G401 (cell line): ENCODE results near the gene DHDH. TPM values are rescaled to one million over a fixed set of nuclear protein-coding genes. Genes with fewer than 3 reads are reported as not detected.

ENCODE experiments used
- DNase-seq: peaks from one replicate; pipeline ENCODE4 v3.0.0-alpha.2; 2015; ENCODE audit warnings: low spot score
- in situ Hi-C: cut with HindIII; loops from 2 replicates; pipeline ENCODE4 v1.10.0; 2016; ENCODE audit warnings: low sequenced_read_pairs, mixed read lengths
- total RNA-seq: library from RNA; depleted of rRNA; stranded (reverse); fragments of >200 nt; shearing (Covaris generic); gene quantifications from 2 replicates; pipeline ENCODE4 v1.2.3, GENCODE V29; 2014

The DHDH gene
- total RNA-seq, 1 experiment from 2014 or later: 4.2 TPM

- in situ Hi-C loops: no loop called here
- DNase-seq: no peak
These were observed 9.6 kb downstream of the DHDH start for GRCh38 chr19:48943081-48943480.

- in situ Hi-C loops: no loop called here
- no peak for DNase-seq
These were observed 11.9 kb downstream of the DHDH start for GRCh38 chr19:48945415-48945814.

GRCh38 chr19:48945817-48946216 is 12.3 kb downstream of the DHDH start:
- in situ Hi-C loops: no loop called here
- no peak for DNase-seq

- no peak for DNase-seq
- in situ Hi-C loops: no loop called here
These were observed 13.2 kb downstream of the DHDH start for GRCh38 chr19:48946463-48947257.

- in situ Hi-C loops: no loop called here
- DNase-seq: no peak
These were observed 13.7 kb downstream of the DHDH start for GRCh38 chr19:48947258-48947542.

GRCh38 chr19:48950159-48950558 is 16.7 kb downstream of the DHDH start:
- in situ Hi-C loops: no loop called here
- DNase-seq: no peak

GRCh38 chr19:48950830-48951519 is 17.5 kb downstream of the DHDH start:
- in situ Hi-C loops: no loop called here
- DNase-seq: no peak

GRCh38 chr19:48953141-48953540 is 19.6 kb downstream of the DHDH start:
- in situ Hi-C loops: no loop called here
- no peak for DNase-seq

- no peak for DNase-seq
- in situ Hi-C loops: no loop called here
These were observed 20.6 kb downstream of the DHDH start for GRCh38 chr19:48953990-48954594.

- in situ Hi-C loops: no loop called here
- DNase-seq: peak; percentile 97
These were observed 21.3 kb downstream of the DHDH start, which contains the start of gene BAX for GRCh38 chr19:48954595-48955307. Gene BAX (plus strand): TSS chr19:48954875. CDS start chr19:48954929, 54 bp downstream.

GRCh38 chr19:48955308-48955958 is 21.9 kb downstream of the DHDH start:
- in situ Hi-C loops: no loop called here
- DNase-seq: no peak

GRCh38 chr19:48958006-48958405 is 24.5 kb downstream of the DHDH start:
- in situ Hi-C loops: no loop called here
- DNase-seq: no peak

GRCh38 chr19:48959341-48960239 is 26.1 kb downstream of the DHDH start:
- in situ Hi-C loops: no loop called here
- no peak for DNase-seq

- DNase-seq: no peak
- in situ Hi-C loops: no loop called here
These were observed 27.7 kb downstream of the DHDH start for GRCh38 chr19:48961051-48961649.

GRCh38 chr19:48961673-48962028 is 28.2 kb downstream of the DHDH start:
- in situ Hi-C loops: no loop called here
- no peak for DNase-seq

- DNase-seq: peak; percentile 29
These were observed 28.7 kb downstream of the DHDH start for GRCh38 chr19:48962029-48962848.

GRCh38 chr19:48962849-48963165 is 29.3 kb downstream of the DHDH start:
- DNase-seq: no peak
- in situ Hi-C loops: no loop called here

More at GRCh38 chr19:48962029-48962848, 28.7 kb downstream of the DHDH start:
- in situ Hi-C loops: no loop called here
